ENCODE data around the gene CFAP221.

The CFAP221 gene

GRCh38 chr2:119698246-119698645, 154.0 kb downstream of the CFAP221 start:
- no peak for DNase-seq (ENCODE audit: low read depth, low spot score)

GRCh38 chr2:119699016-119699606, 154.9 kb downstream of the CFAP221 start:
- no peak for DNase-seq (ENCODE audit: low read depth, low spot score)

- DNase-seq (ENCODE audit: low read depth, low spot score) = no peak
These were observed 156.6 kb downstream of the CFAP221 start for GRCh38 chr2:119700866-119701265.

- DNase-seq (ENCODE audit: low read depth, low spot score) = no peak
These were observed 157.1 kb downstream of the CFAP221 start for GRCh38 chr2:119701352-119701751.

- no peak for DNase-seq (ENCODE audit: low read depth, low spot score)
These were observed 158.1 kb downstream of the CFAP221 start for GRCh38 chr2:119702203-119702917.

- DNase-seq (ENCODE audit: low read depth, low spot score) = no peak
These were observed 158.7 kb downstream of the CFAP221 start for GRCh38 chr2:119702918-119703401.

GRCh38 chr2:119703526-119703925, 159.3 kb downstream of the CFAP221 start:
- no peak for DNase-seq (ENCODE audit: low read depth, low spot score)

GRCh38 chr2:119704670-119705120, 160.4 kb downstream of the CFAP221 start:
- no peak for DNase-seq (ENCODE audit: low read depth, low spot score)

- no peak for DNase-seq (ENCODE audit: low read depth, low spot score)
These were observed 162.0 kb downstream of the CFAP221 start for GRCh38 chr2:119706221-119706620.
